PC-9 (cell line): Measurements from ENCODE around the gene INHBB. TPM values are rescaled to one million over a fixed set of nuclear protein-coding genes. Genes with fewer than 3 reads are reported as not detected.

Experiments used
- BruUV-seq: library from RNA; stranded (reverse); fragments of 400-500 nt; replicated peaks from 2 replicates; lab custom pipeline; 2021; lab: Mats Ljungman, UMichigan
- CTCF ChIA-PET: fragments of 300-600 bp; sonication (Branson Sonifier 250); formaldehyde crosslinking; loops from one replicate; lab custom pipeline; 2022; ENCODE audit warnings: antibody characterized with exemption; lab: Charles Lee
- POLR2A ChIA-PET: fragments of 300-600 bp; sonication (Branson Sonifier 250); formaldehyde crosslinking; loops from one replicate; lab custom pipeline; 2022; ENCODE audit warnings: antibody characterized with exemption; ENCODE audit not compliant: unreplicated experiment; lab: Charles Lee
- DNase-seq, 2 experiments: peaks; one replicate each; pipeline versions ENCODE4 v3.0.0 to v3.0.0-alpha.2; 2015 to 2022; ENCODE audit warnings: mixed read lengths in 1 of 2
- H2AFZ ChIP-seq: fragments of 200-600 bp; sonication (generic); 2 replicates; pipeline ENCODE4 v1.8.1; 2017; ENCODE audit warnings: antibody characterized with exemption
- H3F3A ChIP-seq: fragments of 200-600 bp; sonication (generic); 2 replicates; pipeline ENCODE4 v1.8.1; 2017; ENCODE audit warnings: antibody characterized with exemption, mild to moderate bottlenecking, low read depth; ENCODE audit not compliant: insufficient read depth
- H3K27ac ChIP-seq: fragments of 200-600 bp; sonication (generic); 2 replicates; pipeline ENCODE4 v1.6.1; 2016; ENCODE audit warnings: mixed run types
- H3K27me3 ChIP-seq: fragments of 200-600 bp; sonication (generic); 2 replicates; pipeline ENCODE4 v1.6.1; 2016; ENCODE audit warnings: low read depth, mixed run types; ENCODE audit not compliant: insufficient read depth
- H3K36me3 ChIP-seq: fragments of 200-600 bp; sonication (generic); 2 replicates; pipeline ENCODE4 v1.6.1; 2016; ENCODE audit warnings: low read depth, mixed run types
- H3K4me1 ChIP-seq: fragments of 200-600 bp; sonication (generic); replicated peaks from 2 replicates; pipeline ENCODE4 v1.6.1; 2016; ENCODE audit warnings: mixed run types; ENCODE audit not compliant: insufficient read depth
- H3K4me2 ChIP-seq: fragments of 200-600 bp; sonication (generic); 2 replicates; pipeline ENCODE4 v1.6.1; 2017; ENCODE audit warnings: mixed run types
- H3K4me3 ChIP-seq: fragments of 200-600 bp; sonication (generic); 2 replicates; pipeline ENCODE4 v1.6.1; 2016; ENCODE audit warnings: mixed run types
- H3K79me2 ChIP-seq: fragments of 200-600 bp; sonication (generic); 2 replicates; pipeline ENCODE4 v1.6.1; 2017; ENCODE audit warnings: low read depth, mixed run types
- H3K9me2 ChIP-seq: fragments of 200-600 bp; sonication (generic); 2 replicates; pipeline ENCODE4 v1.8.1; 2017; ENCODE audit warnings: mild to moderate bottlenecking; ENCODE audit not compliant: insufficient read depth
- H3K9me3 ChIP-seq: fragments of 200-600 bp; sonication (generic); 2 replicates; pipeline ENCODE4 v1.8.1; 2016; ENCODE audit warnings: low read depth; ENCODE audit not compliant: insufficient read depth
- H4K20me1 ChIP-seq: fragments of 200-600 bp; sonication (generic); 2 replicates; pipeline ENCODE4 v1.8.1; 2017; ENCODE audit not compliant: insufficient read depth
- CTCF ChIP-seq: fragments of 200-600 bp; sonication (generic); conservative IDR thresholded peaks from 2 replicates; pipeline ENCODE4 v1.6.1; 2017; ENCODE audit warnings: mixed run types, antibody characterized with exemption, mild to moderate bottlenecking, moderate library complexity
- EZH2 ChIP-seq: fragments of 200-600 bp; sonication (generic); IDR thresholded peaks from 2 replicates; pipeline ENCODE4 v1.8.0; 2017; ENCODE audit warnings: antibody characterized with exemption, low read depth
- intact Hi-C: fragments of 100-400 bp; cut with micrococcal nuclease; formaldehyde crosslinking; loops from one replicate; pipeline ENCODE4 v1.10.0; 2022; ENCODE audit not compliant: unreplicated experiment
- total RNA-seq: library from RNA; stranded (reverse); gene quantifications from 2 replicates; pipeline ENCODE4 v1.2.3, GENCODE V29; 2021

INHBB gene
- total RNA-seq, 1 experiment from 2014 or later: 57.5 TPM

DNA sequence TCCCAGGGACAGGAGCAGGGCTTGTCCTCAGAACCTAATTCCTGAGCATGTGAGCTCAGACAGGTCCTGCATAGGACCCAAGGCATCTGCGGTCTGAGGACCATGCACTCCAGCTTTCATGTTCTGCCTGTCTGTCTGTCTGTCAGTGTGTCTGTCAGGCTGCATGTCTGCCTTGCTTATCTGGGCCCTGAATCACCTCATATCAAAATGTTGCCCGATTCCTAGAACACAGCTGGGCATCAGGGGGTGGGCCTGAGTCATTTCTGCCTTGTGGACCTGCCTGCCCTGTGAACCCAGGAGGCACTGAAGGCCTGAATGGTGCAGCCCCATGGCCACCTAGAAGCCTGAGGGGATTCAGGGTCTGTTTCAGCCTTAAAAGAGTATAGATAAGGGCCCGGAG lies 22.1 kb downstream of the INHBB start:
- H3K36me3 ChIP-seq: no peaks in the 10 kb centered on the region
- DNase-seq: no peak
- H3K4me1 ChIP-seq: peaks cover 20% of the 10 kb centered on the region
- H3F3A ChIP-seq: peaks cover 13% of the 10 kb centered on the region; the same call in 1 of the 2 replicates
- H3K27me3 ChIP-seq: no peaks in the 10 kb centered on the region
- intact Hi-C loops: no loop called here
- TF ChIP-seq EZH2: no peak
- TF ChIP-seq CTCF: no peak
- no peaks in the 10 kb centered on the region; the same call in 1 of the 2 replicates for H3K9me2 ChIP-seq
- no peak overlapping the region for H3K4me3 ChIP-seq
- H2AFZ ChIP-seq: no peak overlapping the region
- no peaks in the 10 kb centered on the region for H3K79me2 ChIP-seq
- ChIA-PET CTCF (no interaction called here), POLR2A (interaction anchor here (0.5 to 0.7 kb wide), 4 partner anchors 11 to 1256 kb away, joined by 3 to 5 read pairs (median 4); no protein-coding TSS in a partner anchor)
- peak overlapping the region; percentile 38 for H3K4me2 ChIP-seq
- H4K20me1 ChIP-seq: no peaks in the 10 kb centered on the region
- H3K9me3 ChIP-seq: no peaks in the 10 kb centered on the region
- H3K27ac ChIP-seq: 0 out of 2 replicates have a peak overlapping the region, but pooled peaks have one; percentile 1
- no TSS peak for BruUV-seq

DNA sequence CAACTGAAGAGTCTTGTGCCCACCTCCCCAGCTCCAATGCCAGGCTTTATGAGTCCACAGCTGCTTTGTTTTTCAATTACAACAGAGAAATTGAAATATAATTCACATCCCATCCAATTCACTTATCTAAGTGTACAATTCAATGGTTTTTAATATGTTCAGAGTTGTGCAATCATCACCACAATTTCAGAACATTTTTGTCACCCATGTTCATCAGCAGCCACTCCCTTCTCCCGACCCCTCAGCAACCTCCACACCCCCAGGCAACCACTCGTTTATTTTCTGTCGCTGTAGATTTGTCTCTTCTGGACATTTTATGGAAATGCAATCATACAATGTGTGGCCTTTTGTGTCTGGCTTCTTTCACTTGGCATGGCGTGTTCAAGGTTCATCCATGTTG lies 23.3 kb downstream of the INHBB start:
- no peaks in the 10 kb centered on the region for H3K36me3 ChIP-seq
- intact Hi-C loops: no loop called here
- no peaks in the 10 kb centered on the region for H3K79me2 ChIP-seq
- ChIA-PET POLR2A (no interaction called here), CTCF (no interaction called here)
- H3K27ac ChIP-seq: no peak overlapping the region
- H3F3A ChIP-seq: peaks cover 13% of the 10 kb centered on the region; the same call in 1 of the 2 replicates
- no peaks in the 10 kb centered on the region for H3K9me3 ChIP-seq
- H3K9me2 ChIP-seq: no peaks in the 10 kb centered on the region; the same call in 1 of the 2 replicates
- H3K4me1 ChIP-seq: peaks cover 20% of the 10 kb centered on the region
- no peaks in the 10 kb centered on the region for H3K27me3 ChIP-seq
- DNase-seq: no peak
- no peak for TF ChIP-seq EZH2
- no peak for TF ChIP-seq CTCF
- no TSS peak for BruUV-seq
- no peak overlapping the region for H2AFZ ChIP-seq
- H3K4me3 ChIP-seq: no peak overlapping the region
- H4K20me1 ChIP-seq: no peaks in the 10 kb centered on the region
- no peak overlapping the region for H3K4me2 ChIP-seq

- peaks cover 12% of the 10 kb centered on the region; the same call in 1 of the 2 replicates for H3F3A ChIP-seq
- no peak overlapping the region for H2AFZ ChIP-seq
- H4K20me1 ChIP-seq: no peaks in the 10 kb centered on the region
- H3K4me2 ChIP-seq: no peak overlapping the region
- H3K27ac ChIP-seq: no peak overlapping the region
- BruUV-seq: no TSS peak
- TF ChIP-seq EZH2 (no peak), CTCF (no peak)
- ChIA-PET POLR2A (no interaction called here), CTCF (no interaction called here)
- no peaks in the 10 kb centered on the region for H3K79me2 ChIP-seq
- peaks cover 18% of the 10 kb centered on the region for H3K4me1 ChIP-seq
- H3K4me3 ChIP-seq: no peak overlapping the region
- H3K9me2 ChIP-seq: no peaks in the 10 kb centered on the region; the same call in 1 of the 2 replicates
- no peaks in the 10 kb centered on the region for H3K36me3 ChIP-seq
- H3K27me3 ChIP-seq: no peaks in the 10 kb centered on the region
- no peak for DNase-seq
- intact Hi-C loops: no loop called here
- H3K9me3 ChIP-seq: no peaks in the 10 kb centered on the region
These were observed 26.2 kb downstream of the INHBB start for GRCh38 chr2:120371969-120372625.
